Glomerular endothelial cell (primary cell): ENCODE data around the gene CATSPERZ. TPM values are rescaled to one million over a fixed set of nuclear protein-coding genes. Genes with fewer than 3 reads are reported as not detected.

Source experiments
- DNase-seq: peaks from one replicate; pipeline ENCODE4 v3.0.0-alpha.2; 2011; ENCODE audit warnings: low read depth, low spot score; ENCODE audit errors: extremely low read depth
- total RNA-seq: library from RNA; depleted of rRNA; stranded (reverse); fragments of >200 nt; gene quantifications from 2 replicates; pipeline ENCODE4 v1.2.3, GENCODE V29; 2015

CATSPERZ gene
- total RNA-seq, 1 donor from 2014 or later, result not detected

GRCh38 chr11:64352995-64353714, 53.0 kb downstream of the CATSPERZ start:
- no peak for DNase-seq

GRCh38 chr11:64353715-64354506, 53.8 kb downstream of the CATSPERZ start:
- no peak for DNase-seq

Other genes with a start within 250 kb of the CATSPERZ start
- 22.1 and 26.0 TPM in 2 replicates for gene MACROD1, start 134.2 kb upstream of the CATSPERZ start, total RNA-seq
- 199 and 219 TPM in 2 replicates for gene STIP1, start 114.2 kb upstream of the CATSPERZ start, total RNA-seq
- gene FERMT3, start 93.6 kb upstream of the CATSPERZ start, total RNA-seq, result 31.7 and 38.9 TPM in 2 replicates
- 39.7 and 47.4 TPM in 2 replicates for gene TRPT1, start 74.2 kb upstream of the CATSPERZ start, total RNA-seq
- gene NUDT22, start 74.1 kb upstream of the CATSPERZ start, total RNA-seq, result 50.7 and 53.5 TPM in 2 replicates
- 19.1 and 27.2 TPM in 2 replicates for gene DNAJC4, start 69.8 kb upstream of the CATSPERZ start, total RNA-seq
- gene VEGFB, start 65.8 kb upstream of the CATSPERZ start, total RNA-seq, result 65.9 and 69.2 TPM in 2 replicates
- 52.4 and 52.8 TPM in 2 replicates for gene FKBP2, start 59.3 kb upstream of the CATSPERZ start, total RNA-seq
- gene PPP1R14B, start 53.4 kb upstream of the CATSPERZ start, total RNA-seq, result 316 and 365 TPM in 2 replicates
- 62.2 and 78.0 TPM in 2 replicates for gene PLCB3, start 48.8 kb upstream of the CATSPERZ start, total RNA-seq
- gene BAD, start 15.7 kb upstream of the CATSPERZ start, total RNA-seq, result 121 and 150 TPM in 2 replicates
- gene GPR137, start 14.5 kb upstream of the CATSPERZ start, total RNA-seq, result 28.1 and 41.5 TPM in 2 replicates
- gene KCNK4, start 9.1 kb upstream of the CATSPERZ start, total RNA-seq, result not detected in 2 replicates
- gene ESRRA, start 5.2 kb downstream of the CATSPERZ start, total RNA-seq, result 46.9 and 47.2 TPM in 2 replicates
- gene TRMT112, start 17.2 kb downstream of the CATSPERZ start, total RNA-seq, result 217 and 259 TPM in 2 replicates
- 305 and 480 TPM in 2 replicates for gene PRDX5, start 17.8 kb downstream of the CATSPERZ start, total RNA-seq
- gene CCDC88B, start 39.8 kb downstream of the CATSPERZ start, total RNA-seq, result 3.2 and 3.4 TPM in 2 replicates
- gene RPS6KA4, start 58.8 kb downstream of the CATSPERZ start, total RNA-seq, result 42.1 and 49.0 TPM in 2 replicates